ENCODE measurements around the gene CPLANE2.

CPLANE2 gene

GRCh38 chr1:16213013-16213412, 24.0 kb downstream of the CPLANE2 start:
- H3K4me3 ChIP-seq (ENCODE audit: low read depth, low read length): no peak overlapping the region
- no peak for TF ChIP-seq CTCF (IDR thresholded peaks at IDR 0.05; ENCODE audit: low read depth, low read length)
- no peak for TF ChIP-seq MAX (IDR thresholded peaks at IDR 0.05; ENCODE audit: low read depth, low read length)
- TF ChIP-seq POLR2A (IDR thresholded peaks at IDR 0.05; ENCODE audit: extremely low read depth, insufficient read length): no peak
- TF ChIP-seq MYC (IDR thresholded peaks at IDR 0.05; ENCODE audit: low read depth, low read length): no peak
- no peak for DNase-seq (ENCODE audit: low read depth)

GRCh38 chr1:16212251-16212961, 24.6 kb downstream of the CPLANE2 start, which contains the start of gene ARHGEF19:
TSS of gene ARHGEF19 (minus strand) at chr1:16212652. CDS start at chr1:16209054, 3,598 bp downstream.
- DNase-seq (ENCODE audit: low read depth): no peak
- H3K4me3 ChIP-seq (ENCODE audit: low read depth, low read length): no peak within 1 kb of the TSS
- TF ChIP-seq CTCF (IDR thresholded peaks at IDR 0.05; ENCODE audit: low read depth, low read length): no peak
- TF ChIP-seq MYC (IDR thresholded peaks at IDR 0.05; ENCODE audit: low read depth, low read length): no peak
- TF ChIP-seq POLR2A (IDR thresholded peaks at IDR 0.05; ENCODE audit: extremely low read depth, insufficient read length): no peak
- no peak for TF ChIP-seq MAX (IDR thresholded peaks at IDR 0.05; ENCODE audit: low read depth, low read length)

- TF ChIP-seq MAX (IDR thresholded peaks at IDR 0.05; ENCODE audit: low read depth, low read length) (no peak), MYC (IDR thresholded peaks at IDR 0.05; ENCODE audit: low read depth, low read length) (no peak), POLR2A (IDR thresholded peaks at IDR 0.05; ENCODE audit: extremely low read depth, insufficient read length) (no peak), CTCF (IDR thresholded peaks at IDR 0.05; ENCODE audit: low read depth, low read length) (no peak)
- H3K4me3 ChIP-seq (ENCODE audit: low read depth, low read length): no peak overlapping the region
Measured at GRCh38 chr1:16211824-16212223, 25.2 kb downstream of the CPLANE2 start.

GRCh38 chr1:16210581-16210980, 26.4 kb downstream of the CPLANE2 start:
- TF ChIP-seq POLR2A (IDR thresholded peaks at IDR 0.05; ENCODE audit: extremely low read depth, insufficient read length) (no peak), MAX (IDR thresholded peaks at IDR 0.05; ENCODE audit: low read depth, low read length) (no peak), CTCF (IDR thresholded peaks at IDR 0.05; ENCODE audit: low read depth, low read length) (no peak), MYC (IDR thresholded peaks at IDR 0.05; ENCODE audit: low read depth, low read length) (no peak)
- H3K4me3 ChIP-seq (ENCODE audit: low read depth, low read length): no peak overlapping the region
- DNase-seq (ENCODE audit: low read depth): no peak

More at GRCh38 chr1:16211824-16212223, 25.2 kb downstream of the CPLANE2 start:
- DNase-seq (ENCODE audit: low read depth): no peak

GRCh38 chr1:16209847-16210407, 27.1 kb downstream of the CPLANE2 start:
- DNase-seq (ENCODE audit: low read depth): no peak
- TF ChIP-seq POLR2A (IDR thresholded peaks at IDR 0.05; ENCODE audit: extremely low read depth, insufficient read length): no peak
- no peak for TF ChIP-seq CTCF (IDR thresholded peaks at IDR 0.05; ENCODE audit: low read depth, low read length)
- TF ChIP-seq MYC (IDR thresholded peaks at IDR 0.05; ENCODE audit: low read depth, low read length): no peak
- TF ChIP-seq MAX (IDR thresholded peaks at IDR 0.05; ENCODE audit: low read depth, low read length): no peak
- no peak overlapping the region for H3K4me3 ChIP-seq (ENCODE audit: low read depth, low read length)
